KBM-7 (cell line): ENCODE results near the gene PARD3.
"Not testable (repeated sequence)": the region's sequence is repeated elsewhere in the genome, so short reads cannot be mapped to it uniquely, and the experiment has no call there.

Source experiments
- DNase-seq: peaks from one replicate; pipeline ENCODE4 v3.0.0-alpha.2; 2015
- in situ Hi-C: fragments of 300-500 bp; cut with MboI; formaldehyde crosslinking; loops from 2 replicates; pipeline ENCODE4 v1.14.3; 2020; ENCODE audit warnings: low sequenced_read_pairs, low pct_unique_long_range_greater_than_20kb, mixed read lengths

Gene PARD3

DNA sequence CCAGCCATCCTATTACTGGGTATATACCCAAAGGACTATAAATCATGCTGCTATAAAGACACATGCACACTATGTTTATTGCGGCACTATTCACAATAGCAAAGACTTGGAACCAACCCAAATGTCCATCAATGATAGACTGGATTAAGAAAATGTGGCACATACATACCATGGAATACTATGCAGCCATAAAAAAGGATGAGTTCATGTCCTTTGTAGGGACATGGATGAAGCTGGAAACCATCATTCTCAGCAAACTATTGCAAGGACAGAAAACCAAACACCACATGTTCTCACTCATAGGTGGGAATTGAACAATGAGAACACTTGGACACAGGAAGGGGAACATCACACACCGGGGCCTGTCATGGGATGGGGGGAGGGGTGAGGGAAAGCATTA is 546.7 kb downstream of the PARD3 start:
- DNase-seq, in situ Hi-C loops: not testable (repeated sequence)

DNA sequence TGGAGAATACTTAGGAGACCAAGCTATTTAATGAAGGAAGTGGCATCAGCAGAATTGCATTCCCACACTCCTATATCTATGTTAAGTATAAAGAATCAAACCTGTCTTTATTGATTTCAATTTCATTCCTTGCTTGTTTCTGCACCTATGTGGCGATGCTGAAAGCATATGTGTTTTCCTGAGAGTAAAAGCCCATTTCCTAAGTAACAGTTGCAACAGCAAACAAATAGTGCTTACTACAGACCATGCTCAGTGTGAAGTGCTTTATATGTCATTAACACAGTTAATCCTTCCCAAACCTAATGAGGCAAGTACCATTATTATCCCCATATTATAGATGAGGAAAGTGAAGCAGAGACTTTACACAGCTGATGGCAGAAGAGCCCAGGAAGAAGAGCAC is 552.1 kb downstream of the PARD3 start:
- in situ Hi-C loops = no loop called here
- DNase-seq = no peak

DNA sequence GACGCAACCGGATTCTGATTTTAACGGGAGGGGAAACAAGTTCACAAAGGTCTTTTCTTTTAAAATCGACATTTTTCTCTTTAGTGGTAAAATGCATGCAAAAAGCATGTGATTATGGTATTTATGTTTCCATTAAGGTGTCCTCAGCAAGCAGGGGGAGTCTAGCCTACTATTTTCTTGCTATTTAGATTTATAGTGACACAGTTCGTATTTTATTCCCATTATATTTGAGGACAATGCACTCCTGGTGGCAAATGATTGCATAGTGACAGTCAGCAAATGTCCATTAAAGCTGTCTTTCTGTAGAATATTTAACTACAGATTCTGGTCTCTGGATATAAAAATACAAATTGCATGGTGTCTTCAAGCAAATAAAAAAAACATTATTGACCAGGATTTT is 554.2 kb downstream of the PARD3 start:
- in situ Hi-C loops = no loop called here
- DNase-seq = no peak

DNA sequence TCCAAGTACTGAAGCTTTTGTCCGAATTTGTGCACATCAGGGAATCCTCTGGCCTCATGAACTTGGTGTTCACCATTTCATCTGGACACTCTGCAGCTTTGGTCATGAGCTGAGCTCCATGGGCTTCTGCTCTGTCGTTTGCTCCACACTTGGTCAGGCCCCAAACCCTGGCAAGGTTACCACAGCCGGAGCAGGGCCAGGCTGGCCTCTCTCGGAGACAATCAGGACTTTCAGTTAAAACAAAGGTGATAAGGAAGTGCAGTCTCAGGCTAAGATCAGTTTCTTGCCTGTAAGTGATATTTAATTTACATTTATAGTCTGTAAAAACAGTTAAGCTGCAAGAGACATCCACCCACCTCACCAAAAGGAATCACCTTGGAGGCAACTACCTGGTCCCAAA is 558.9 kb downstream of the PARD3 start:
- in situ Hi-C loops = no loop called here
- no peak for DNase-seq

DNA sequence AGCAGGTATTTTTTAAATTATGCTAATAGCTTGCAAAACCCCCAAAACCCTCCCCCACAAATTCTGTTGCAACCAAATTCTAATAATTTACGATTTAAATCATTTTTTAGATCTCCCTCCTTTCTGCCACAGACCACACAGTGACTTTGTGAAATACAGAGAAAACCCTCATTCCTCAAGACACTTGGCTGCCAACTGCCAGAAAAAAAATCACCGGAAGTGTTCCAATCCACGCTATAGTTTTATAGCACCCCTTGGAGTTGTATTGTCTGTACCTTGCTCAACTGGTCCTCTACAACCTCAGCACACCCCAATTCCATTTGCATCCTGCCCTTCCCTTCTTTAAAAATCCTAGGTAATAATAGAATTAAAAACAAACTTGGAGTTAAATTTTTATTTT is 560.1 kb downstream of the PARD3 start:
- in situ Hi-C loops = no loop called here
- no peak for DNase-seq

DNA sequence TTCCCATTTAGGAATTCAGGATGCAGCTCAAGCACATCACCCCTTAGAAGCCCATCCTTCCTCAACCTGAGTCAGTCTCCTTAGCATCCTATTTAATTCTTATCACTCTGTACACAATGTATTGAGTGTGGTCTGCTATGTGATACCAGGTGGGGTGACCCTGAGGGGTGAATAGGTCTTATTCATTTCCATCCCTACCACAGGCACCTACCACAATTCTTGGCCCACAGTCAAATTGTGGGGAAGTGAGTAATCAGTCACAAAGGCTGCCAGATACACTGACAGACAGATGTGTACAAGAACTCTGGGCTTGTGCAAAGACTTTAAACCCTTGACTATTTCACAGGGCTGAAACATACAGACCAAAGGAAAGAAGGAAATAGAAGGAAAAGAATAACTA is 560.5 kb downstream of the PARD3 start:
- DNase-seq = peak; percentile 41

DNA sequence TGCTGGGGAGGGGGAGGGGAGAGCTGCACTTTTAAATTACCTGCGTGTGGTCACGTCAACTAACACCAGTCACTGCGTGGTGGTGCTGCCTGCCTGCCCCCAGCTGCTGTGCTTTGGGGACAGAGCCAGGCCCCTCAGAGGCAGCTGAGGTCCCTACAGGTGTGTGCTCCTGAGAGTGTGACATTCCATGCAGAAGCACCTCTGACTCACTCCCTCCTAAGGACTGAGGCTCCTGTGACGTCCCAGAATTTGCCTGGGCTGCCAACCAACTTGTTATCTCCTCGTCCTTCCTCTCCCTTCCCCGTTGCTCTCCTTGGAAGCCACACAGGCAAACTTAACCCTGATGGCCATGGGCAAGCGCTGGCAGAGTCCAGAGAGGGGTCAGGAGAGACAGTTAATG is 563.0 kb downstream of the PARD3 start:
- DNase-seq = no peak
- in situ Hi-C loops = no loop called here

More for the DNA sequence above, 560.5 kb downstream of the PARD3 start:
- in situ Hi-C loops = no loop called here

DNA sequence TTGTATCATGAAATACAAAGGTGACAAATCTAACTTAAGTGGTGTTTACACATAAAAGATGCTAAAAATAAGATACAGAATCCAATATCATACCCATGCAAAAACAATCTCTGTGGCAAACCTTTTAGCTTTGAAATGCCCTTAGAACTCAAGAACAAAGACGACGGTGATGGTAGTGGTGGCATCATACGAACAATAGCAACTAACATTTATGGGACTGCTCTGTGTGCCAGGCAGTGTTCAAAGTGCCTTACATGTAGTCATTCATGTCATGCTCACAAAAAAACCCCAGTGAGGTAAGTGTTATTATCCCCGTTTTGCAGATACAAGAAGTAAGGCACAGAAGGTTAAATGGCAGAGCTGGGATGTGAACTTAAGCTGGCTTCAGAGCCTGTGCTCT is 563.9 kb downstream of the PARD3 start:
- no peak for DNase-seq

DNA sequence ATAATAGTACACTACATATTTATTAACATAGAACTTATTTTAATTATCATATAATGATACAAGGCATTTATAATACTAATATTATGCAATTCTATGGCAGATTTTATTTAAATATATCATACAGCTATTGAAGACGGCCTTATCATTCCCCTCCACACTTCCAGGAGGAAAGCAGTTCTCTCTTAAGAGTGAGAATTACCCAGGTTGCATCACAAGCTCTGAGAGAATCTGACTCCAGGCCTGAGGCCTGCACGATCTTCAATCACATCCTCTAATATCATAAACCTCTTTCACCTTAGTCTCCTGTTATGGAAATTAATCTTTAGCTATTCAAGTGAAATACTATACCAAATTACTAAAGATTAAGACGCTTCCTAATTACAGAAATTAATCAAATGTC is 564.4 kb downstream of the PARD3 start:
- DNase-seq = no peak
- in situ Hi-C loops = no loop called here

More for the DNA sequence above, 563.9 kb downstream of the PARD3 start:
- in situ Hi-C loops = no loop called here

DNA sequence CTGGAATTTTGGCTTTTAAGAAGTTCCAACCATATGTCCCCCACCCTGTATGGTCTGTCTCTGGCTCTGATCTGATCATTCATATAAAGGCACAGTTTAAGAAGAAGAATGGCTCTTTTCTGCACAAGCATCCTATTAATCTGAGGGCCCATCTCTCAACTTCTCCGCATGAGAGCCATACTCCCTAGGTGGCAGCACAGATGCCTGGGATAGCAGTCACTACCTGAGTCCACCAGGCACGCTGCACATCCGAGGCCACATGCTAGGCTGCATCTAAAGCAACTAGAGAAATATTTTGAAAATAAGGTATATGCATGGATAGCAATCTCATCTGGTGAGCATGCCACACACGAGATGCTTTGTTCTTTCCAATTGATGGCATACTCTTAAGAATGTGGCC is 565.5 kb downstream of the PARD3 start:
- in situ Hi-C loops = no loop called here
- DNase-seq = no peak

DNA sequence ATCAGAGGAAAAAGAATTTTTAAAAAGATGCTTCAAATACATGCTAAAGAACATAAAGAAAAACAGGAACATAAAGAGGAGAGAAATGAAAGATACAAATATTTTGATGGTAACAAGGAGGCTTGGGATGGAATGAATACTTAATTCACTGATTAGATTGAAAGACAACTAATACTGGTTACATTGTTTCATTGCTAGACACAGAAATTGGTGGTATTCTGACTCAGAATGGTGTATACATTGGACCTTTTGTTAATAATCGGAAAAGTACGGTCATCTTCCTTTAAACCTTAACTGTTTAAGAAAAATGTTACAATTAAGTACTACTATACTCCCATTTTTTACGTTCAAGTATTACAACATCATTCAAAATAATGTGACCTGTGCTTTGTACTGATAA is 567.5 kb downstream of the PARD3 start:
- in situ Hi-C loops = no loop called here
- DNase-seq = no peak

DNA sequence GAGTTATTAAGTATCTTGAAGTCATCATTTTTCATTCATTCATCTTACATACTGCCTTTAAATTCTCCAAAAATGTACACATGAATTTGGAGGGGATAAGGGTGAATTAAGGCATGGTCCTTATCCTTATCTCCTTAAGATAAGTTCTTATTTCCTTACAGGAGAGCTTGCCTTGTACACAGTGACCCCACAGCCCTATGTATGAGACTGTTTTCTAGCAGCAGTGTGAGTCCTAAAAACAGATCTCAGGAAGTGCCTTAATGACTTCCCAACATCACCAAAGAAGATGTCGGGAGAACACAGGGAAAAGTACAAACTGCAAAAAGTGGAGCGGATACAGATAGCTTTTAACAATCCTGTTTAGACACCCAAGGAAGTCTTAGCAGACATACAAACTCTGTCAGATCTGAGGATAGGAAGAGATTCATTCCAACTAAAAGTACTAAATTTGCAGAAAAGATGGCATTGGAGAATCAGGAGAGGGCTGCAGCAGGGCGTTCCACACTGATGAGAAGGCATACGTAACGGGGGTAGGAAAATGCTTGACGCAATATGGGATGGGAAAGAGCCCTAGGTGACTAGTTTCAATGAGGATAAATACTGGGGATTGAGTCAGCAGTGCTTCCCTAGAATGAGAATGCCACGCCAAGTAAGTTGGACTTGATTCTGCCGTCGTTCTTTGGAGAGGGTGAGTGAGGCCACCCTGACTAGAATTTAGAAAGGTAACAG is 570.2 kb downstream of the PARD3 start:
- in situ Hi-C loops = no loop called here
- no peak for DNase-seq

DNA sequence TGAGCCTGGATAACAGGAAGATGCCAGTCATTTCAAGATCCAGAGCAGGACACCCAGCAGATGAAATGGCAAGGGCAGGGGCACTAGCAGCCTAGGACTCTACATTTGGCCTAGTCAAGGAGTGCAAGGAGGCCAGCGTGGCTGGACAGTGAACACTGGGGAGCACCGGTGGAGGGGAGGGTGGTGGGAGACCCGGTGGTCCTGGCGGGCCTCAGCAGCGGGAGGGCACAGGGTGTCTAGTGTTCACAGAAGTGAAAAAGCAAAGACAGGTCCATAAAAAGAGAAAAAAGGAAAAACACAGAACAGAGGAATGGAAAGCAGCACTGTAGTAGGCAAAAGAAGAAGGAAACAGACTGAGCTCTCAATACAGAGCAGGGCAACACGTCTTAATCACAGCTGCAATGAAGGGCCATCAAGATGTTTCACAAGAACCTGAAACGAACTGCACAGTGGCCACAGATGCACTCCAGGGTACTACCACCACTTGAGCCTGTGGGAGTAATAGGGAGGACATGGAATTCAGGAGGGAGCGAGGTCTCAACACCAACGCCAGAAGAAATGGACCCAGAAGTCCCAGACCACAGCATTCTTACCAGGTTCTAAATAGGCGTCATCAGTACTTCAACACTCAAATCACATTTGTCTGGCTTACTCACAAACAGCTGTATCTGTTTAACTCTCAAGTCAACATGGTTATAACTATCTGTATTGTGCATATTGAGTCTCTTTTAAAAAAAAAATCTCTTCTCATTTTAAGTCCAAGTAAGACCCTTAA is 573.7 kb downstream of the PARD3 start:
- in situ Hi-C loops = no loop called here
- DNase-seq = no peak

DNA sequence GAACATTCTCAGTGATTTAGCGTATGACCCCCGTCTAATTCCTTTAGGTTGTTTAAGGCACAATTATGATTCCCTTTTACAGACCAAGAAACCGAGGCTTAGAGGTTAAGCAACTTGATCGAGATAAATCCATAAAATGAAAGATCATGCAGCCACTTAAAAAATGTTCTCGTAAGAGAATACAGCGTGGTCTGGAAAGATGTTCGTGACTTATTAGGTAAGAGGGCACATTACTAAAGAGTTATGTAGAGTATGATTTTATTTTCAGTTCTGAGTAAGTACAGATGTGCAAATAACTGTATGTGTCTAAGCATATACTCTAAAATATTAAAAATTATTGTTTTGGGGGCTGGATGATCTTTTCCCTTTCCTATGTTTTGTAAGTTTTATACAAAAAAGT is 575.1 kb downstream of the PARD3 start:
- no peak for DNase-seq
- in situ Hi-C loops = no loop called here

DNA sequence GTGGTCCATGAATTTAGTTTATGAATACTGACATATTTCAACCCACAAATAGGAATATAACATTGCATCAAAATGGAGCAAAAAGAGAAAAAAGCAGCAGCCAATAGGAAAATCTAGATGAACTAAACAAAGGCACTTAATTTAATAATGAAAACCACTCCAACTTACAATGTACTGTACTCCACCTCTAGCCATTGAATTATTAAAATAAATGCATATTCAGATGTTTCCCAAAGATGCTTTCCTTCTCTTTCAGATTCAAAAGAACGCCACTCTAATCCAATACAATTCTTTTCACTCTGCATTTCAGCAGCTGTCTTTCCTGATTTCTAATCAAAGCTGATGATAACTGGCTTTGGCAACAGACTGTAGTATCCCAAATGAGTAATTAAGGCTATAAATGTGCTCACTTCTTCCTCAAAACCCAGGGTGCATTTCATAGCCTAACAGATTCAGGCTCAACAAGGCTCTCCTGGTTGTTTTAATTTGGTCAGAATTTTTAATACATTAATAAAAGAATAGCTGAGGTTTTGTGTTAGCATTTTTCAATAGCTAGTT is 577.1 kb downstream of the PARD3 start:
- no peak for DNase-seq
- in situ Hi-C loops = no loop called here

DNA sequence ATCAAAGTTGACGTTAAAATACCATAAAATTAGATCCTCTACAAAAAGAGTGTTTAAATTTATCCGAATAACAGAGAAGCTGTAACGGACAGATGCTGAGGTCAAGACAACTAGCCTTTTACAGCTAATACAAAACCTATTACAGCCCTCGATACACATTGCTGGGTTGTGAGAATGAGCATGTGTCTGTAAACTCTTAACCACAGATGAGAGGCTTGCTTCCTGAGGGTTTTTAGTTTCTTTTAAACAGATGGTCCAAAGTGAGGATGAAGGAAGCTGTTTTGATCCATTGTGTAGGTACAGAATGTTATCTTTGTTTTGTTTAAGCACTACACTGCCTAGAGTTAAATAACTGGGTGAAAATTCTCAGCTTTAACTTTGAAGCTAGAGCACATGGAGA is 578.2 kb downstream of the PARD3 start:
- peak; percentile 7 for DNase-seq
- in situ Hi-C loops = no loop called here

DNA sequence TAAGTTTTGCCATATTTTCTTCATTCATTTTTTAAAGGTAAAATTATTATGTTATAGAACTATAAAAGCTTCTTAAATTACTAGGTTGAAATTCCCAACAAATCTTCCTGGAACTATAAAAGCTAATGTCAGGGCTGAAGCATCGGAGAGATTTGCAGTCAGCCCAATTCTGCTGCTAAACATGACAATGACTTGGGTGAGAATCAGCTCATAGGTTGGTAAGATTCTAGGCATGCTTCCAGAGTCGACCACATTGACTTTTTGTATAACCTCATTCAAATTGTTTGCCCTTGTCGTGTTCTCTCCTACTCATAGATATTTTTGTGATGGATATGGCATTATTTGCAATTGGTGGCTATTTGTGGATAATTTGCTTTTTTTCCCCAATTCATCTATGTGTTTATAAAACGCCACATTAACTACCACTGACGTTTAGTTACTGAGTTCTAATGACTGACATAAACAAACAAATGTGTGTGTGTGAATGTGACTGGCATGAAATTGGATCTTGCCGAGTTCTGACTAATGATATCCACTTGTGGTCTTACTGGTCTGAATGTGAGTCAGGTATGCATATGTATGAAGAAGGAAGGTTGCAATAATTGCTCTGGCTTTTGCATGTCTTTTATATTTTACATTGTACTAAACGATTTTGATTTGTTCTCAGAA is 579.8 kb downstream of the PARD3 start:
- in situ Hi-C loops = no loop called here
- DNase-seq = no peak

DNA sequence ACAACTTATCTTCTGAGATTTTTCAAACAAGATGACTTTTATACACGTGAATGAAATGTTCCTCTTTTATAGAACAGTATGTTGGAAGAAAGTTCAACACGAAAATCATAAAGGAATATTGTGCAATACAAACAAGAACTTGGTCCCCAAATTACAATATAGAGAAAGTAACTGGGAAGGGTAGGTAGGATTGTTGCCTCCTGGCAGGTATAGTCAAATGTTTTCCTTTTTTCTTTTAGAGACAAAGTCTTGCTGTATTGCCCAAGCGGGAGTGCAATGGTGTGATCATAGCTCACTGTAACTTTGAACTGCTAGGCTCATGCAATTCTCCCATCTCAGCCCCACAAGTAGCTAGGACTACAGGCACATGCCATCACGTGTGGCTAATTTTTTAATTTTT is 582.6 kb downstream of the PARD3 start:
- DNase-seq = no peak
- in situ Hi-C loops = no loop called here

DNA sequence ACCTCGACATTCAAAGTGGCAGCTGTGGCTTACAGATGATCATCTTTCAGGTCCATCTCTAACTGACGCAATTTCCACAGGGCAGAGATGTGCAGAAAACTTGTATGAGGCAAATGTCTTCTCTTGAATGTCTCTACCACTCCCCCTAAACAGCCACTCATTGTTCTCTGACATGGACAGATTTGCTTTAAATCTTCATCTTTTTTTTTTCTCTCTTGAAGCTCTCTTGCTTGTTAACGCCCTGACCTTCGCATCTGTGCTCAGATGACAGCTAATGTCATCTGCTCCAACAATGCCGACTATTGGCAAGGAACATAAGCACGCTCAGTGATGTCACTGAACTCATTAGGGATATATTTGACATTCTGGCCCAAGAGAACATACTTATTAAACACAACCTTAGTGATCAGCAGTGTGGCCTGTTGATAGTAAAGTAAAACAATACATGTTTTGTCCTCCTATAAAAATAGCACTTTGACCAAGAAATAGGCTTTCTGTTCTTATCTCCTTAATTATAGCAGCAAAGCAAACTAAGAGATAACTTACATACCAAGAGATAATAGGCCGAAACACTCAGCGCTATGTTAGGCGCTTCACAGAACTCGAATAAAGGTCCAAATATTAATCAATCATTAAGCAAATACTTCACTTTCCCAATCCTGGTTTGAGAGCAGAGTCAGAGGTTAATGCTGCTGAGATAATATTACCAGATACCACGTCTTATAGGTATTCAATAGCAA is 583.5 kb downstream of the PARD3 start:
- DNase-seq = no peak
- in situ Hi-C loops = no loop called here
